ENCODE measurements around the gene VWA5B1.

GRCh38 chr1:20324704-20325406 is 34.2 kb downstream of the VWA5B1 start:
- TF ChIP-seq CTCF (conservative IDR thresholded peaks at IDR 0.05) (no peak), ZFX (IDR thresholded peaks at IDR 0.05) (no peak)
